K562 (cell line): ENCODE data around the gene CLIC5. TPM values are rescaled to one million over a fixed set of nuclear protein-coding genes. Genes with fewer than 3 reads are reported as not detected.

ENCODE experiments used
- HBP1 ChIP-seq: fragments of 450-650 bp; formaldehyde crosslinking; IDR thresholded peaks from 2 replicates; pipeline ENCODE4 v1.4.0; 2022; ENCODE audit warnings: missing genetic modification characterization
- HMBOX1 ChIP-seq: sonication (generic); IDR thresholded peaks from 2 replicates; pipeline ENCODE4 v1.6.1; 2016
- KLF10 ChIP-seq: fragments of 250-450 bp; sonication (Bioruptor Pico); IDR thresholded peaks from 2 replicates; pipeline ENCODE4 v1.6.1; 2021; ENCODE audit warnings: matching md5 sums
- NFE2 ChIP-seq: IDR thresholded peaks from 2 replicates; pipeline ENCODE4 v1.6.1; 2014; ENCODE audit warnings: antibody characterized with exemption, low read depth
- PHB2 ChIP-seq: fragments of 450-650 bp; IDR thresholded peaks from 2 replicates; pipeline ENCODE4 v1.6.1; 2017; ENCODE audit warnings: low read depth
- PTBP1 ChIP-seq: fragments of 200-400 bp; formaldehyde crosslinking; IDR thresholded peaks from 2 replicates; pipeline ENCODE4 v1.6.1; 2017; ENCODE audit warnings: low read depth, low read length
- SLC30A9 ChIP-seq: fragments of 250-450 bp; sonication (Bioruptor Pico); IDR thresholded peaks from 2 replicates; pipeline ENCODE4 v1.8.0; 2022; ENCODE audit warnings: mild to moderate bottlenecking, moderate library complexity
- ZNF217 ChIP-seq: sonication (generic); formaldehyde crosslinking; IDR thresholded peaks from 2 replicates; pipeline ENCODE4 v1.8.0; 2022; ENCODE audit warnings: mild to moderate bottlenecking, missing genetic modification reagents
- ZNF280A ChIP-seq: fragments of 450-650 bp; IDR thresholded peaks from 2 replicates; pipeline ENCODE4 v1.6.1; 2018; ENCODE audit warnings: mild to moderate bottlenecking, low read depth; ENCODE audit not compliant: partially characterized antibody
- ZNF431 ChIP-seq: sonication (generic); formaldehyde crosslinking; IDR thresholded peaks from 2 replicates; pipeline ENCODE4 v1.8.0; 2022; ENCODE audit warnings: mild to moderate bottlenecking, missing genetic modification reagents
- ZNF655 ChIP-seq: fragments of 250-450 bp; sonication (Bioruptor Pico); IDR thresholded peaks from 2 replicates; pipeline ENCODE4 v1.5.0; 2021
- polyA plus RNA-seq, 8 experiments: library from polyadenylated mRNA; depleted of rRNA in 4 of 8; stranded (reverse) in 5 of 8; unstranded in 3 of 8; fragments of >200 nt; fragmentation: Nextera tagmentation in 2 of 8; fragmentation: Illumina TruSeq in 1 of 8; extraction: Ambion mirVana in 2 of 8; extraction: Trizol in 1 of 8; gene quantifications; 2 replicates each; pipeline versions ENCODE4 v1.2.1 to v1.2.3, GENCODE V29; 2011 to 2014; ENCODE audit warnings: inconsistent platforms in 1 of 8, missing spikeins in 1 of 8
- total RNA-seq, 7 experiments: library from RNA; depleted of rRNA in 6 of 7; stranded (reverse); fragments of >200 nt in 6 of 7; fragmentation: Illumina TruSeq in 2 of 7; extraction: Trizol in 2 of 7; gene quantifications; 2 replicates each; pipeline versions ENCODE4 v1.2.1 to v1.2.3, GENCODE V29; 2011 to 2021; ENCODE audit warnings: low replicate concordance in 1 of 7

The CLIC5 gene
- total and polyA plus RNA-seq, 9 of the 15 experiments (the other 6 are each of a cell fraction or from before 2014, with no cell fraction given), result 0.31 TPM; not detected in 8

- TF ChIP-seq ZNF217 (CRISPR knock-in tag) (no peak), PTBP1 (no peak), ZNF655 (no peak), ZNF431 (no peak), PHB2 (no peak), NFE2 (no peak), ZNF280A (no peak), HBP1 (CRISPR knock-in tag) (no peak), SLC30A9 (CRISPR knock-in tag) (no peak), KLF10 (CRISPR knock-in tag) (no peak), HMBOX1 (no peak)
- TF ChIP-seq, all 486 proteins: peak for 0
Measured at GRCh38 chr6:45851034-45851400, 164.6 kb downstream of the CLIC5 start (continued).
